Mucosa of descending colon (tissue), 3 donors: ENCODE data around the gene COPS4. TPM values are rescaled to one million over a fixed set of nuclear protein-coding genes. Genes with fewer than 3 reads are reported as not detected.
A peak's percentile ranks its signal among the peaks of the same experiment; 100 is the strongest.

Experiments
- ATAC-seq: fragments of 200-7000 bp; cut with Tn5 transposase; one replicate; pipeline ENCODE4 v1.9.1; 2020; ENCODE audit warnings: mild to moderate bottlenecking, moderate library complexity
- DNase-seq, 3 donors: peaks; one replicate each; pipeline ENCODE4 v3.0.0-alpha.2; 2020
- H3K36me3 ChIP-seq: fragments of 200-600 bp; one replicate; pipeline ENCODE4 v1.8.0; 2021; ENCODE audit warnings: low read depth, mild to moderate bottlenecking
- H3K4me1 ChIP-seq: fragments of 200-600 bp; one replicate; pipeline ENCODE4 v1.8.0; 2021; ENCODE audit warnings: low read depth, mild to moderate bottlenecking
- H3K4me3 ChIP-seq: fragments of 200-600 bp; one replicate; pipeline ENCODE4 v1.8.0; 2021; ENCODE audit warnings: mild to moderate bottlenecking
- H3K9me3 ChIP-seq: fragments of 200-600 bp; one replicate; pipeline ENCODE4 v1.8.0; 2021; ENCODE audit warnings: mild to moderate bottlenecking
- CTCF ChIP-seq: fragments of 200-600 bp; IDR thresholded peaks from one replicate; pipeline ENCODE4 v1.8.0; 2022; ENCODE audit warnings: antibody characterized with exemption, mild to moderate bottlenecking
- intact Hi-C, 2 donors: fragments of 100-400 bp; cut with DNase I in 1 of 2; cut with micrococcal nuclease in 1 of 2; formaldehyde crosslinking; loops; one replicate each; pipeline versions ENCODE4 v1.11.0 to v1.11.1; 2022; cut with DNase I, micrococcal nuclease
- total RNA-seq, 3 donors: library from RNA; stranded (reverse); fragmentation: NEBNext Ultra II Directional in 2 of 3; extraction: Animal tissue kit (Norgen Biotek cat#: 25700) in 2 of 3; gene quantifications; one replicate each; pipeline versions ENCODE4 v1.2.1 to v1.2.4, GENCODE V29; 2021 to 2023
- donor health status: DM: no; HTN: no; CAD: no; lungs with moderate emphysema.
- donor health status: DM: no; HTN: no; CAD: no.
- donor health status: DM: no; HTN: yes; CAD: no.

The COPS4 gene
- total RNA-seq, 3 donors from 2014 or later = 16.7 to 26.1 (median 26.0) TPM

- peaks cover 14% of the 10 kb centered on the region for H3K4me1 ChIP-seq
- intact Hi-C loops = no loop called here
- no peaks in the 10 kb centered on the region for H3K9me3 ChIP-seq
- no peaks in the 10 kb centered on the region for H3K36me3 ChIP-seq
- ATAC-seq (no peak), DNase-seq (no peak)
- TF ChIP-seq CTCF = no peak
- H3K4me3 ChIP-seq = no peak overlapping the region
These were observed 80.8 kb downstream of the COPS4 start for GRCh38 chr4:83115656-83116285.

- intact Hi-C loops = no loop called here
- TF ChIP-seq CTCF = no peak
- Histone ChIP-seq H3K4me3 (no peak overlapping the region), H3K9me3 (no peaks in the 10 kb centered on the region), H3K4me1 (peaks cover 3% of the 10 kb centered on the region), H3K36me3 (no peaks in the 10 kb centered on the region)
- ATAC-seq = peak; percentile 4
- no peak for DNase-seq
These were observed 83.9 kb downstream of the COPS4 start for GRCh38 chr4:83118869-83119268.

GRCh38 chr4:83121246-83121645 lies 86.3 kb downstream of the COPS4 start:
- TF ChIP-seq CTCF = no peak
- no peak overlapping the region for H3K4me3 ChIP-seq
- H3K36me3 ChIP-seq = no peaks in the 10 kb centered on the region
- DNase-seq (no peak), ATAC-seq (no peak)
- intact Hi-C loops = no loop called here
- no peaks in the 10 kb centered on the region for H3K9me3 ChIP-seq
- H3K4me1 ChIP-seq = peaks cover 5% of the 10 kb centered on the region

GRCh38 chr4:83124111-83124780 lies 89.3 kb downstream of the COPS4 start:
- DNase-seq = peak in 1 of 3 donors; percentile 16
- H3K4me1 ChIP-seq = peaks cover 12% of the 10 kb centered on the region
- intact Hi-C loops = no loop called here
- TF ChIP-seq CTCF = no peak
- peak; percentile 16 for ATAC-seq
- H3K9me3 ChIP-seq = no peaks in the 10 kb centered on the region
- no peak overlapping the region for H3K4me3 ChIP-seq
- no peaks in the 10 kb centered on the region for H3K36me3 ChIP-seq

Other genes with a start within 250 kb of the COPS4 start
- gene SCD5, start 236.4 kb upstream of the COPS4 start, total RNA-seq = 10 to 100 TPM in 1 of 3 donors, 1 to 10 TPM in 2; 1.5 to 19.9 (median 2.8) TPM
- gene SEC31A, start 144.0 kb upstream of the COPS4 start, total RNA-seq = 100 to 1,000 TPM; 167 to 179 (median 176) TPM
- gene THAP9, start 134.4 kb upstream of the COPS4 start, total RNA-seq = 1 to 10 TPM; 2.9 to 5.1 (median 5.0) TPM
- gene LIN54, start 24.4 kb upstream of the COPS4 start, total RNA-seq = 10 to 100 TPM; 15.6 to 16.7 (median 15.8) TPM
- 1,000 to 10,000 TPM in 1 of 3 donors, 100 to 1,000 TPM in 2; 539 to 1,034 (median 875) TPM for gene PLAC8, start 79.5 kb downstream of the COPS4 start, total RNA-seq
- 10 to 100 TPM; 12.5 to 21.6 (median 18.1) TPM for gene COQ2, start 249.6 kb downstream of the COPS4 start, total RNA-seq